Lung microvascular endothelial cell (primary cell): ENCODE data around the gene PKIG. TPM values are rescaled to one million over a fixed set of nuclear protein-coding genes. Genes with fewer than 3 reads are reported as not detected.
"Not testable (repeated sequence)": the region's sequence is repeated elsewhere in the genome, so short reads cannot be mapped to it uniquely, and the experiment has no call there.

Experiments
- DNase-seq, 2 donors: peaks; one replicate each; pipeline versions ENCODE4 v3.0.0 to v3.0.0-alpha.2; 2010; ENCODE audit warnings: low read depth in 2 of 2
- total RNA-seq: library from RNA; depleted of rRNA; stranded (reverse); fragments of >200 nt; gene quantifications from 2 replicates; pipeline ENCODE4 v1.2.1, GENCODE V29; 2014

PKIG gene
- 138 and 215 TPM in 2 replicates for total RNA-seq

GRCh38 chr20:44582311-44583025 is at the start of gene PKIG:
TSS of gene PKIG (plus strand) at chr20:44582579. CDS start at chr20:44614557, 31,978 bp downstream.
- DNase-seq = peak; percentile 96 to 98

GRCh38 chr20:44532981-44533331 is 49.4 kb upstream of the PKIG start:
- peak; percentile 44 to 70 for DNase-seq

GRCh38 chr20:44533928-44534327 is 48.5 kb upstream of the PKIG start:
- no peak for DNase-seq

GRCh38 chr20:44536175-44536574 is 46.2 kb upstream of the PKIG start:
- DNase-seq = no peak

- no peak for DNase-seq
Measured at GRCh38 chr20:44537993-44538392, 44.4 kb upstream of the PKIG start.

GRCh38 chr20:44540834-44541233 is 41.5 kb upstream of the PKIG start:
- peak; percentile 83 to 84 for DNase-seq

- no peak for DNase-seq
Measured at GRCh38 chr20:44541992-44542391, 40.4 kb upstream of the PKIG start.

GRCh38 chr20:44542890-44543289 is 39.5 kb upstream of the PKIG start:
- no peak for DNase-seq

- no peak for DNase-seq
Measured at GRCh38 chr20:44543358-44543757, 39.0 kb upstream of the PKIG start.

- DNase-seq = no peak
Measured at GRCh38 chr20:44544263-44544662, 38.1 kb upstream of the PKIG start.

GRCh38 chr20:44547419-44547818 is 35.0 kb upstream of the PKIG start:
- no peak for DNase-seq

- DNase-seq = peak in 1 of 2 donors; percentile 39
Measured at GRCh38 chr20:44549123-44549522, 33.3 kb upstream of the PKIG start.

GRCh38 chr20:44552050-44552449 is 30.3 kb upstream of the PKIG start:
- DNase-seq = peak in 1 of 2 donors; percentile 21

- no peak for DNase-seq
Measured at GRCh38 chr20:44552568-44552949, 29.8 kb upstream of the PKIG start.

- DNase-seq = peak in 1 of 2 donors; percentile 89
Measured at GRCh38 chr20:44552950-44553908, 29.1 kb upstream of the PKIG start.

GRCh38 chr20:44559302-44559701 is 23.1 kb upstream of the PKIG start:
- DNase-seq = no peak

GRCh38 chr20:44560229-44560628 is 22.1 kb upstream of the PKIG start:
- no peak for DNase-seq

- DNase-seq = not testable (repeated sequence)
Measured at GRCh38 chr20:44560818-44561217, 21.6 kb upstream of the PKIG start.

GRCh38 chr20:44561876-44562275 is 20.5 kb upstream of the PKIG start:
- no peak for DNase-seq

- no peak for DNase-seq
Measured at GRCh38 chr20:44566018-44566417, 16.4 kb upstream of the PKIG start.

- DNase-seq = no peak
Measured at GRCh38 chr20:44566811-44567210, 15.6 kb upstream of the PKIG start.

GRCh38 chr20:44570367-44570766 is 12.0 kb upstream of the PKIG start:
- DNase-seq = no peak
